Endothelial cell of umbilical vein (primary cell): ENCODE results near the gene SLC1A1. TPM values are rescaled to one million over a fixed set of nuclear protein-coding genes. Genes with fewer than 3 reads are reported as not detected.

Source experiments
- BruUV-seq: library from RNA; stranded (reverse); fragments of 400-500 nt; replicated peaks from 2 replicates; lab custom pipeline; 2021; lab: Mats Ljungman, UMichigan
- CTCF ChIA-PET: fragments of 300-600, 350-600 bp; sonication (Branson Sonifier 250); formaldehyde crosslinking; loops from one replicate; lab custom pipeline; 2021; ENCODE audit warnings: antibody characterized with exemption, inconsistent platforms; lab: Charles Lee
- POLR2A ChIA-PET: fragments of 300-600, 350-600 bp; sonication (Branson Sonifier 250); formaldehyde crosslinking; loops from one replicate; lab custom pipeline; 2021; ENCODE audit warnings: antibody characterized with exemption, inconsistent platforms; lab: Charles Lee
- DNase-seq: peaks from one replicate; pipeline ENCODE4 v3.0.0-alpha.2; 2011; ENCODE audit warnings: low read depth, low spot score
- FAIRE-seq: peaks from 2 replicates; lab custom pipeline; 2011; peaks lifted over from hg19 to GRCh38; lab: Jason Lieb, UNC
- H2AFZ ChIP-seq: 2 replicates; pipeline ENCODE4 v1.6.0; 2012; ENCODE audit warnings: low read depth, low read length, control low read depth, inconsistent platforms
- H3K27ac ChIP-seq: 2 replicates; pipeline ENCODE4 v1.5.1; 2011; ENCODE audit warnings: low read depth, mild to moderate bottlenecking, control low read depth, low read length, moderate library complexity; ENCODE audit not compliant: insufficient read depth
- H3K27me3 ChIP-seq, 2 experiments: 2 replicates each; pipeline versions ENCODE4 v1.6.0 to v1.6.1; 2011; ENCODE audit warnings: low read length in 2 of 2, mixed read lengths in 1 of 2; ENCODE audit not compliant: control insufficient read depth in 2 of 2, insufficient read depth in 2 of 2
- H3K36me3 ChIP-seq, 2 experiments: 2 replicates in 1 of 2; 3 replicates in 1 of 2; pipeline ENCODE4 v1.5.1; 2011; ENCODE audit warnings: low read length in 2 of 2, mild to moderate bottlenecking in 1 of 2, moderate library complexity in 1 of 2; ENCODE audit not compliant: control insufficient read depth in 2 of 2, insufficient read depth in 2 of 2; ENCODE audit errors: extremely low read depth in 1 of 2
- H3K4me1 ChIP-seq: 3 replicates; pipeline ENCODE4 v1.5.1; 2011; ENCODE audit warnings: mild to moderate bottlenecking, low read length; ENCODE audit not compliant: control insufficient read depth, insufficient read depth; ENCODE audit errors: extremely low read depth
- H3K4me2 ChIP-seq: 2 replicates; pipeline ENCODE4 v1.6.1; 2011; ENCODE audit warnings: low read length, control low read depth, mixed read lengths; ENCODE audit not compliant: insufficient read depth
- H3K4me3 ChIP-seq, 3 experiments: fragments of 200-600 bp in 1 of 3; sonication (generic), shearing (Covaris generic) in 1 of 3; replicated peaks in 1 of 3; 2 replicates each; pipeline ENCODE4 v1.5.1; 2011 to 2016; ENCODE audit warnings: control low read depth in 3 of 3, low read length in 3 of 3, mild to moderate bottlenecking in 2 of 3, inconsistent platforms in 1 of 3, low read depth in 1 of 3, moderate library complexity in 1 of 3; ENCODE audit not compliant: insufficient read depth in 1 of 3
- H3K79me2 ChIP-seq: 2 replicates; pipeline ENCODE4 v1.6.0; 2012; ENCODE audit warnings: low read length, inconsistent platforms; ENCODE audit not compliant: control insufficient read depth, insufficient read depth
- H3K9ac ChIP-seq: replicated peaks from 2 replicates; pipeline ENCODE3; 2011; ENCODE audit warnings: low read length, control low read depth; ENCODE audit not compliant: insufficient read depth; ENCODE audit errors: extremely low read depth
- H3K9me1 ChIP-seq: replicated peaks from 3 replicates; pipeline ENCODE4 v1.6.0; 2011; ENCODE audit warnings: mild to moderate bottlenecking, low read length; ENCODE audit not compliant: control insufficient read depth, insufficient read depth; ENCODE audit errors: extremely low read depth
- H3K9me3 ChIP-seq: replicated peaks from 2 replicates; pipeline ENCODE4 v1.5.1; 2012; ENCODE audit warnings: low read length, inconsistent platforms; ENCODE audit not compliant: control insufficient read depth, insufficient read depth
- H4K20me1 ChIP-seq: replicated peaks from 2 replicates; pipeline ENCODE3; 2011; ENCODE audit warnings: mild to moderate bottlenecking, low read length; ENCODE audit not compliant: control insufficient read depth, insufficient read depth; ENCODE audit errors: extremely low read depth
- EZH2 ChIP-seq: IDR thresholded peaks from 2 replicates; pipeline ENCODE4 v1.6.1; 2012; ENCODE audit warnings: borderline replicate concordance, low read depth, mild to moderate bottlenecking, moderate library complexity, low read length, inconsistent platforms; ENCODE audit not compliant: severe bottlenecking
- FOS ChIP-seq: IDR thresholded peaks from 2 replicates; pipeline ENCODE4 v1.6.1; 2011; ENCODE audit warnings: mild to moderate bottlenecking, low read length, moderate library complexity, borderline replicate concordance; ENCODE audit not compliant: insufficient read depth
- GATA2 ChIP-seq: IDR thresholded peaks from 2 replicates; pipeline ENCODE4 v1.7.0; 2011; ENCODE audit warnings: low read depth, mild to moderate bottlenecking, moderate library complexity, mixed read lengths, low read length; ENCODE audit not compliant: insufficient read length, insufficient read depth
- JUN ChIP-seq: IDR thresholded peaks from 2 replicates; pipeline ENCODE4 v1.6.1; 2011; ENCODE audit warnings: borderline replicate concordance, low read depth; ENCODE audit not compliant: insufficient read length, insufficient read depth
- MYC ChIP-seq: IDR thresholded peaks from one replicate; pipeline ENCODE4 v1.6.1; 2011; ENCODE audit warnings: mild to moderate bottlenecking, low read depth, low read length
- POLR2A ChIP-seq: IDR thresholded peaks from 2 replicates; pipeline ENCODE4 v1.6.1; 2012; ENCODE audit warnings: low read depth, mild to moderate bottlenecking, control low read depth, low read length
- POLR2AphosphoS5 ChIP-seq: IDR thresholded peaks from 2 replicates; pipeline ENCODE4 v1.6.1; 2012; ENCODE audit warnings: low read depth, mild to moderate bottlenecking, control low read depth, low read length, moderate library complexity; ENCODE audit not compliant: insufficient read depth
- dilution Hi-C: fragments of 300-500 bp; cut with MboI; formaldehyde crosslinking; loops from one replicate; pipeline ENCODE4 v1.15.0; 2019; ENCODE audit warnings: low sequenced_read_pairs; ENCODE audit not compliant: extremely low pct_ligation_motif_present
- intact Hi-C: fragments of 100-400 bp; cut with micrococcal nuclease; formaldehyde crosslinking; loops from one replicate; pipeline ENCODE4 v1.10.0; 2022
- polyA plus RNA-seq, 4 experiments: library from polyadenylated mRNA; depleted of rRNA in 3 of 4; stranded (reverse) in 3 of 4; unstranded in 1 of 4; fragments of >200 nt; gene quantifications; 2 replicates each; pipeline versions ENCODE4 v1.2.1 to v1.2.3, GENCODE V29; 2011 to 2012; ENCODE audit warnings: missing spikeins in 1 of 4
- total RNA-seq: library from RNA; stranded (reverse); gene quantifications from 2 replicates; pipeline ENCODE4 v1.2.3, GENCODE V29; 2021
- TF ChIP-seq, protein P1 (sequence below): IDR thresholded peaks from 2 replicates; pipeline ENCODE4 v1.6.1; 2011; ENCODE audit not compliant: insufficient read depth, insufficient read length
- TF ChIP-seq, protein P2 (sequence below), 2 donors: IDR thresholded peaks; 1 replicate in 1 of 2; 2 replicates in 1 of 2; pipeline ENCODE4 v1.5.1; 2011; ENCODE audit warnings: low read length in 2 of 2, mild to moderate bottlenecking in 2 of 2, moderate library complexity in 2 of 2, control low read depth in 1 of 2, inconsistent platforms in 1 of 2, low read depth in 1 of 2; ENCODE audit not compliant: insufficient read depth in 1 of 2; ENCODE audit errors: extremely low read depth in 1 of 2

SLC1A1 gene
- total and polyA plus RNA-seq, 2 donors (not counting 3 experiments of a cell fraction or from before 2014, with no cell fraction given), result 5.8 to 8.3 TPM

DNA sequence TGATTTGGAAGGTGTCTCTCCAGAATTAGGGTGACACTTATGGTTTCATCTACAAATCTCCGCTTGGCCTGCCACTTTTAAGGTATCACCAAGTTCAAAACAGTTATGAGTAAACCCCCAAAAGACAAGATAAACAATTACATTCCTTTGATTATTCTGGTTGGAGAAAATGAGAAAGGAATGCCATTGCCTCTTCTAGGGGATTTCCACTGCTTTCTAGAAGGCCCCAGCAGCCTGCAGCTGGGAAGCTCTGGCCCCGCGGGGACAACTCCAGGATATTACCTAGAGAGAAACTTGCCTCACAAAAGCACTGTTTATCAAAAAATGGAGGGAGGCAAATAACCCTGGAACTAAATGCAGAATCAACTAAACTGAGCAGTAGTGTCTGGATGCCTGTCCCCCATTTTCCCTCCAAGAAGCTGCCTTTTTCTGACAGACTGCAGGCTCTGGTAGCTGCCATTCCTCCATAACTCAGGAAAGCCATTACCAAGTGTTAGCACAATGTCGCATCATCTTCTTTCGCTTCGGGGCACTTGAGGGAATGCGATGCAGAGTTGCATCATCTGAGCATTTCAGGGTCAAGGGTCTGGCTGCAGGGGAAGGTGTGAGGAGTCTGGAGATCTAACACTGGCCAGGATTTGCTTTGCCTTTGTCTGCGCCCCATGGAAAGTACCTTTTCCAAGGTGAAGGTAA is 100.3 kb downstream of the SLC1A1 start:
- TF ChIP-seq EZH2, result no peak
- TF ChIP-seq, protein P1, sequence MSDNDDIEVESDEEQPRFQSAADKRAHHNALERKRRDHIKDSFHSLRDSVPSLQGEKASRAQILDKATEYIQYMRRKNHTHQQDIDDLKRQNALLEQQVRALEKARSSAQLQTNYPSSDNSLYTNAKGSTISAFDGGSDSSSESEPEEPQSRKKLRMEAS, result no peak
- no peak for TF ChIP-seq MYC
- no peak for TF ChIP-seq JUN
- TF ChIP-seq, protein P2, sequence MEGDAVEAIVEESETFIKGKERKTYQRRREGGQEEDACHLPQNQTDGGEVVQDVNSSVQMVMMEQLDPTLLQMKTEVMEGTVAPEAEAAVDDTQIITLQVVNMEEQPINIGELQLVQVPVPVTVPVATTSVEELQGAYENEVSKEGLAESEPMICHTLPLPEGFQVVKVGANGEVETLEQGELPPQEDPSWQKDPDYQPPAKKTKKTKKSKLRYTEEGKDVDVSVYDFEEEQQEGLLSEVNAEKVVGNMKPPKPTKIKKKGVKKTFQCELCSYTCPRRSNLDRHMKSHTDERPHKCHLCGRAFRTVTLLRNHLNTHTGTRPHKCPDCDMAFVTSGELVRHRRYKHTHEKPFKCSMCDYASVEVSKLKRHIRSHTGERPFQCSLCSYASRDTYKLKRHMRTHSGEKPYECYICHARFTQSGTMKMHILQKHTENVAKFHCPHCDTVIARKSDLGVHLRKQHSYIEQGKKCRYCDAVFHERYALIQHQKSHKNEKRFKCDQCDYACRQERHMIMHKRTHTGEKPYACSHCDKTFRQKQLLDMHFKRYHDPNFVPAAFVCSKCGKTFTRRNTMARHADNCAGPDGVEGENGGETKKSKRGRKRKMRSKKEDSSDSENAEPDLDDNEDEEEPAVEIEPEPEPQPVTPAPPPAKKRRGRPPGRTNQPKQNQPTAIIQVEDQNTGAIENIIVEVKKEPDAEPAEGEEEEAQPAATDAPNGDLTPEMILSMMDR (IDR thresholded peaks at IDR 0.05; ENCODE audit: extremely low read depth in 1 of 2, insufficient read depth in 1 of 2, low read depth in 1 of 2, low read length in 2 of 2), result no peak
- no peak for TF ChIP-seq POLR2AphosphoS5
- no peak for TF ChIP-seq POLR2A
- no peak for TF ChIP-seq GATA2
- TF ChIP-seq FOS, result no peak
- FAIRE-seq, result no peak
- Histone ChIP-seq H3K9ac (no peak overlapping the region), H3K27ac (no peak overlapping the region), H3K9me1 (no peaks in the 10 kb centered on the region), H3K27me3 (no peaks in the 10 kb centered on the region), H4K20me1 (no peaks in the 10 kb centered on the region), H3K4me3 (no peak overlapping the region), H3K36me3 (no peaks in the 10 kb centered on the region), H3K9me3 (no peaks in the 10 kb centered on the region), H3K79me2 (no peaks in the 10 kb centered on the region), H3K4me1 (peaks cover 2% of the 10 kb centered on the region), H2AFZ (no peak overlapping the region), H3K4me2 (no peak overlapping the region)
- dilution Hi-C loops, result no loop called here
- BruUV-seq, result no TSS peak
- ChIA-PET POLR2A (interaction anchor here (0.6 kb wide), 1 partner anchor 614 kb away, joined by 11 read pairs; no protein-coding TSS in a partner anchor), CTCF (interaction anchor here (0.9 to 1.6 kb wide), 4 partner anchors 14 to 100 kb away, joined by 3 to 4 read pairs (median 4); partner anchors contain the start of gene SLC1A1)
- intact Hi-C loops, result no loop called here
- DNase-seq, result no peak
